Dedifferentiated amniotic fluid mesenchymal stem cell (primary cell): ENCODE measurements around the gene DIP2C.
A peak's percentile ranks its signal among the peaks of the same experiment; 100 is the strongest.
"Not testable (repeated sequence)": the region's sequence is repeated elsewhere in the genome, so short reads cannot be mapped to it uniquely, and the experiment has no call there.

Source experiments
- DNase-seq: peaks from one replicate; pipeline ENCODE4 v3.0.0-alpha.2; 2016; ENCODE audit errors: extremely low spot score

DIP2C gene

DNA sequence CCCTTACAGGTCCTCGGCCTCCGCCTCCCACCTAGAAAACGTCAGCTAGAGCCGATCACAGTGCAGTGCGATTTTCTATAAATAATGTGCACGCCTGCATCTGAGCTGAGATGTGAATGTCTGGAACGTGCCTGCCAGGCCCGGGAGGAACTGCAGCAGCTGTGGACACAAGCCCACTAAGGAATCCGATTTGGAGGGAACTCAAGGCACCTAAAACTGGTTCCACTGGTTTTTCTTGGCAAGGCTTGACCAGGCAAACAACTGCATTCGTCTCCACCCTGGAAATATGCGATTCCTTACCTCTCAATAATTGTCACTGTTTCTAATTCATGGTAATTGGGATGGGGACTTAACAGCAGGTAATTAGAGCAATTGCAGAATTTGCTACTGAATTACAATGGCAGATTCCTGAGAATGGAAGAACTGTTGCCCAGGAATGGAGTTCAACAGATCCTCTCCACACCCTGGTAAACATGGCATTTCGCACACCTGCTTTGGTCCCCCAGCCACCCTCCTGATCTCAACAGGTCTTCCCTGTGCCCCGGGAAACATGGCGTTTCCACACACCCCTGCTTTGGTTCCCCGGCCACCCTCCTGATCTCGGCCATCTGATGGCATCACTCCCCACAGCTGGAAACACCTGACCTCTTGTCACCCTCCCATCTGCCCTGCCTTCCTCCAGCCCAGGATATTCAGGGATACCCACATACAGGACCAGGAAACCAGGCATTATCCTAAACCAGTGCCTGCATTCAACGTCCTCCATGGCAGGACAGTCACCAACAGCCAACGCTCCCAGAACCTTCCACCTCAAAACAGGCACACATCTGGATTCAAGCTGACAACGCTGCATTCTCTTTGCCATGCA lies 76.0 kb downstream of the DIP2C start:
- no peak for DNase-seq

DNA sequence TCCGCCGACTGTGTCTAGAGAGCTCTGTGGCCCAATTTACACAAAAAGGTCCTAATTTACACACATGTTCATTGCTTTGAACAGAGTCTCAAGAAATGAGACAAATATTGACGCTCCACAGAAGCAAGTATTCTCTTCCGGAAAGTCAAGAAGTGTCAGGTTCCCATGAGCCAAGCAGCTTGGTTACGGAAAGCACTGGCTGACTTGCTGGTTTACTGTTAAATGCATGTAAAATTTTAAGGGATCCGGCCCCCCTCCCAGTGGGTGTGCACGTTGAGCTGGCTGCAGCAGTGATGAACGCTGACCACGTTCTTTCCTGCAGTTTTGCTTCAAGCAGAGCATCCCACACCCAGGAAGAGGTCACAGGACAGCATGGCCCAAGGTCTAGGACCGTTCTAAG lies 76.8 kb downstream of the DIP2C start:
- DNase-seq, result no peak

DNA sequence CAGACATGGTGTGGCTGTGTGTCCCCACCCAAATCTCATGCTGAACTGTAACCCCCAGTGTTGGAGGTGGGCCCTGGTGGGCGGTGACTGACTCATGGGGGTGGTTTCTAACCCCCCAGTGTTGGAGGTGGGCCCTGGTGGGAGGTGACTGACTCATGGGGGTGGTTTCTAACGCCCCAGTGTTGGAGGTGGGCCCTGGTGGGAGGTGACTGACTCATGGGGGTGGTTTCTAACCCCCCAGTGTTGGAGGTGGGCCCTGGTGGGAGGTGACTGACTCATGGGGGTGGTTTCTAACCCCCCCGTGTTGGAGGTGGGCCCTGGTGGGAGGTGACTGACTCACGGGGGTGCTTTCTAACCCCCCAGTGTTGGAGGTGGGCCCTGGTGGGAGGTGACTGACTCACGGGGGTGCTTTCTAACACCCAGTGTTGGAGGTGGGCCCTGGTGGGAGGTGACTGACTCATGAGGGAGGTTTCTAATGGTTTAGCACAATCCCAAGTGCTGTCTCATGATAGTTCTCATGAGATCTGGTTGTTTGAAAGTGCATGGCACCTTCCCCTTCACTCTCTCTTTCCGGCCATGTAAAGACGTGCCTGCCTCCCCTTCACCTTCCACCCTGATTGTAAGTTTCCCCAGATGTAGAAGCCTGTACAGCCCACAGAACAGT lies 78.7 kb downstream of the DIP2C start:
- DNase-seq, result not testable (repeated sequence)

DNA sequence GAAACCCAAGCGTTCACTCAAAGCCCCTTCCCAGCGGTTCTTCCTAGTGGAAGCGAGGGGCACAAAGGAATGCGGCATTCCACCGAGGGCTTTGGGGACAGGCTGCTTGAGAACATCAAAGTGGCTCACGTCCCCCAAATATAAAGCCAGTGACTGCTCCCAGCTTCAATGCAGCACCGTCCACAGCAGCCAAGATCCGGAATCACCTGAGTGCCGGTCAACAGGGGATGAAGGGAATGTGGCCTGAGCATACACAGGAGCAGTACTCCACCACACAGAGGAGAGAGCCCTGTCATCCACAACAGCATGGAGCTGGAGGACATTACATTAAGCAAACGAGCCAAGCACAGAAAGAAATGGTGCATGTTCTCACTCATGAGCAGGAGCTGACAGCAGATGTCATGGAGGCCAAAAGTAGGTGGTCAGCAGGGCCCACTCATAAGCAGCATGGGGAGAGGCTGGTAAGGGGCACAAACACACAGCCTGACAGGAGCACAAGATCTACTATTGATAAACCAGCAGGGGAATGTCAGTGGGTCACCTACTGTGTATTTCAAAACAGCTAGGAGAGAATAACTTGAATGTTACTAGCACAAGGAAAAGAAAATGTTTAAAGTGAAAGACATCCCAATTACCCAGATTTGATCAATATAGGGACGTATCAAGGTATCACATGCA lies 79.5 kb downstream of the DIP2C start:
- no peak for DNase-seq

DNA sequence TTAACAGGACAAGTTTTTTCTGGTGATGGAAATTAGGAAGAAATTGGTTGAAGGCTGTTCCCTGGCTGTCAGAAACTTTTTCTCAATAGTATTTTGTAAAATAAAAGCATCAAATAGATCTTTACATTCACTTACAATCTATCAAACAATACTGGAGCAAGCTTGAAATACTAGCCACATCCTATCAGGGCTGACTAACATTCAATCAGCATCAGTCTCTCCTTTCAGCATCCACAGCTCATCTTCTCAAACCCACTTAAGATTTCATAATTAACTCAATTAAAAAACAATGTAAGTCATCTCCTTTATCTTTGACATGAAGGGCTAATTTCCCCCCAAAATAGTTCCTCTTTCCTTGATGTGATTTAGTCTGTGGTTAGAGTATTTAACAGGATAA lies 80.2 kb downstream of the DIP2C start:
- DNase-seq, result no peak

DNA sequence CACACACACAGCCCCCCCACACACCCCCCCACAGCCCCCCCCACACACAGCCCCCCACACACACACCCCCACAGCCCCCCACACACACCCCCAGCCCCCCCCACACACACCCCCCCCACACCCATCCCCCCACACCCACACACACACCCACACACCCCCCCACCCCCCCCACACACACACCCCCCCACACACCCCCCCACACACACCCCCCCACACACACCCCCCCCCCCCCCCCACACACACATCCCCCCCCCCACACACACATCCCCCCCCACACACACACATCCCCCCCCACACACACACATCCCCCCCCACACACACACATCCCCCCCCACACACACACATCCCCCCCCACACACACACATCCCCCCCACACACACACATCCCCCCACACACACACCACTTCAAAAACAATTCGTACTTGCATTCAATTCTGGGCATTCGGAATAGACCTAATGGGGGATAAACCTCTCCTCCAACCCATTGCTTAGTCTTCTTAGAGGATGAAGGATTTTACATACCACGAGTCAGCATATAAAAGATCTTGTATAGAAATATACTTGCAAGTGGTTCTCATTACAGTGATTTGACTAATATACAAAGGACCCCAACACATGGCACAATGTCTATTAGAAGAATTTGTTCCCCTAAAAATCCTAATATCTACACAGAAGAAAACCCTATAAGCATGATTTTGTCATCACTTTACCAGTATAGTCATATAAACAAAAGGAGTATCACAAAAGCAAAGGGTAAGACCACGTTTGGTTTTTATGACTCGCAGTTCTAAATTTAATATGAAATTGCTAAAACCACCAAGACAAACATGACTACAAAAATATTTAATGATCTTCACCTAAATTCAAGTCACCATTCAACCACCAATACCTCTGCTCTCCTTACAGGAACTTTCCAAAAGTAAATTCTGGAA lies 80.9 kb downstream of the DIP2C start:
- DNase-seq, result no peak

DNA sequence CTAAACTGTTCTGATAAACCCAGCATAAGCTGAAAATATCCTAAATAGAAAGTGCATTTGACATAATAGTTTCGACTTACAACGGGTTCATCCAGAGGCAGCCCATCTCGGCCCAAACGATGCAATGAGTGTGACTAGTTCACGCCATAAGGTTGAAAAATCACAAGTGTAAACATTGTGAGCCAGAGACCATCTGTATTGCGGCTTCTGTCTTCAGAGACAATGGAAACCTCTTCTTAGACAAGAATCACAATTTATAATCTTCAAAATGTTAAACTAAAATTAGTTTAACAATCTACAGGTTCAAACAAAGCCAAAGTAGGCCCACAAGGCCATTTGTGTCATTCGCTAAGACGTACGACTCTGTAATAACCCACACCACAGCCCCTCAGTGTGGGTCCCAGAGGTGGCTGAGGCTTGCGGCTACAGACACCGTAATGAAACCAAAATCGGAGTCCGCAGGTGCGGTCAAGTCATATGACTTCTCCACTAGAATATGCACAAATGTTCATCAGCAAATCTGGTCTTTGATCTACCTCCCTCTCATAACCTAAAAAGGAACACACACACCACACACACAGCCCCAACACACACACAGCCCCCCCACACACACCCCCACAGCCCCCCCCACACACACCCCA lies 81.8 kb downstream of the DIP2C start:
- DNase-seq, result no peak

DNA sequence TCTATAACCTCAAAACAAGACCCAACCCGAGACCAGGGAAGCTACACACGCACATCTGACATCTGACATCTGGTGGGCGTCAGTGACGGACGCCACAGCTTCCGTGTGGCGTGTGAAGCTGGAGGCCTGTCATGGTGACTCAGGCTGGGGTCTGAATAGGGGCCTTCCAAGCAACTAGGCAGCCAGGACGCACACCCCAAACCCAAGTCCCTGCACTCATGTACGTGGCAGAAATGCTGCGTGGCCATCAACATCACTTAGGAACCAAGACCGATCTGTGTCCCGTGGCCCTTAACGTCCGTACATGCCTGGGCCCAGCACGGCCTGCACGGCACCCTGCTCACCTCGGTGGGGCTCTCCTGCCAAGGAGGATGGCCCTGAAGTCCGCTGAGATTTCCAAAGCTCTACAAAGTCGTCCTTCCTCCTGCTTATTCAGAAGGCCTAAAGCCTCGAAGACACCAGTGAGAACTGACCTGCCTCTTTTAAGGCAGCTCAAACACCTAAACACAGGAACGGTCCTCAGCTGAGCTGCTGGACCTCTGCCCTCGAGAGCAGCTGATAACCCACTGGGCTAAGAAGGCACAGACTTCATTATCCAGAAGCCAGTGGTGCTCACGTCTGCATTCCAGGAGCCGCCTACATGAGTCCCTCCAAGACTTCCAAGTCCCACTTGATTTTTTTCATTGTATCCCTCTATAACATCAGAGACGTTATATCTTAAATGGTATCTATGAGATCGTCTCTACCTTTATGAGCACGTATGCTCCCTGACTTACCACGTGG lies 82.5 kb downstream of the DIP2C start:
- no peak for DNase-seq

DNA sequence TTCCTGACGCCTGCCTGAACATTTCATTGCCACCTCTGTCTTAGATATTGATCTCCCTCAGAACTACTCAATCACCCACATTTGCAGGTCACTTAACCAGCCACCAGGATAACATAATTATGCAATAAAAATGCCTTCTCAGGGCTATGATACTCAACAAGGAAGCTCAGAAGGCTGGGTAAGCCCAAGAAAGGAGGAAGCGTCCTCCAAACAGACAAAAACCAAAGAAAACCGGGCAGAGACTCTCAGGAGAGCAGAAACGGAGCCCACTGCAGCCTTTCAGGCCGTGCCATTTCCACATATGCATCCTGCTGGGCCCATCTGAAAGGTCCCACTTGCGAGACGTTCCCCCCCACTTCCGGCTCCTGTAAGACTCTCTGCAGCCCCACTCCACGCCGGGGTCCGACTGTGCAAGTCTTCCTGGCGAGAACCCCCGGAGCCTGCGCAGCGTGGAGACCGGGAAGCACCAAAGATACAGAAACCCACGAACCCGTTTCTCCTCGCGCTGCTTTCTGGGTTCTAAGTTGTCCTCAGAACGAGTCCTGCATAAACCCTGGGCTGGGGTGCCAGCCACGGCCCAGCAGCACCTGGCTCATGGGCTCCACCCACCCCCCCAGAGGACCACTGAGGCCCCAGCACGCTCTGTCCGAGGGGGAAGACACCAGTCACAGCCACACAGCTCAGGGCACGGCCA lies 83.7 kb downstream of the DIP2C start:
- DNase-seq, result no peak

DNA sequence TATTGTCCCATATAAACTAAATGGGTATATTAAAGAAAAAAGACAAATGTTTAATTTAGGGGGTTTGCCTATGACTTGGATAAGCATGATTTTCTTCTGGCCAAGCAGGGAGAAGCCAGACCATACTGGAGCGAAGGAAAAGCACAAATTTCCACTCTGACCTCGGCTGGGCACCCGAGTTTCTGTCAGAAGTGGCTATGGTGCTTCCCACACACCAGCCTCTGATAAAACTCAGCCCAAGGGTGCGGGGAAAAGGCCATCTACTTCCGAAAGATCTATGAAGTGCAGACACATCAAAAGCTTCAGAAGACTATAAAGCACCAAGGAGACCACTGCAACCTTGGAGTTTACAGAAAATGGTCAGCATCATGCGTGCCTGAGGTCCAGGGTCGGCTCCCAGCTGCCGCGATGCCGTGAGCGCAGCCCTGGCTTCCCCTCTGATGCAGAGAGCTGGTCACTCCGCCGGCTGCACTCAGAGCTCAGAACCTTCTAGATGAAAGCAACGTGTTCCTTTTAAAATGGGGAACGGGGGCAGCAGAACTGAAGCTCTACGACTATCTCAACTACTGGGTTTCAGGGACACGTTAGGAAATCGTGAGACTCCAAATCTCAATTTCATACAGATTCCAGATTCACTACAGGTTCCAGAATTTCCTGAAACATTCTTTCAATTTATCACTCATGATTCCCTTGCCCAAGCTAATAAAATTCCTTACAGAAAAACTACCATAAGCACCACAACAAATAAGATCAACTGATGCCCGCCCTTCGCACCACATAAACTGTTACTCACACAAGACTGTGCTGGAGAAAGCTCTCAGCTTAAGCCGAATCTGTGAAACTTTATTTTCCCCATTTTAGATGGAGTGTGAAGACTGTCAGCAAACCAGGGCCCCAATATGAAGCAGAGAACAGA lies 84.5 kb downstream of the DIP2C start:
- no peak for DNase-seq

DNA sequence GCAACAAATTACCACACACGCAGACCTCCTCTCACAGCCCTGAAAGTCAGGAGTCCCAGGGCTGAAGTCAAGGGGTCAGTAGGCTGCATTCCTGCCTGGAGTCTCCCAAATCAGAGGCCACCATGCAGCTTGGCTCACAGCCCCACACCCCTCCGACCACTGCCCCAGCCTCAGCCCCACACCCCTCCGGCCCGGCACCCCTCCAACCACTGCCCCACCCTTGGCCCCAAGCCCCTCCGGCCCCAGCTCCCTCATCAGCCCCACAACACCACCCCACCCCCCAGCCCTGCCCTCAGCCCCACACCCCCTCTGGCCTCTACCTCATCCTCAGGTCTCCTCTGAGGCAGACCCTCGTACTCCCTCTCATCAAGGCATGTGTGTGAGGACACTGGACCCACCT lies 85.7 kb downstream of the DIP2C start:
- DNase-seq, result no peak

DNA sequence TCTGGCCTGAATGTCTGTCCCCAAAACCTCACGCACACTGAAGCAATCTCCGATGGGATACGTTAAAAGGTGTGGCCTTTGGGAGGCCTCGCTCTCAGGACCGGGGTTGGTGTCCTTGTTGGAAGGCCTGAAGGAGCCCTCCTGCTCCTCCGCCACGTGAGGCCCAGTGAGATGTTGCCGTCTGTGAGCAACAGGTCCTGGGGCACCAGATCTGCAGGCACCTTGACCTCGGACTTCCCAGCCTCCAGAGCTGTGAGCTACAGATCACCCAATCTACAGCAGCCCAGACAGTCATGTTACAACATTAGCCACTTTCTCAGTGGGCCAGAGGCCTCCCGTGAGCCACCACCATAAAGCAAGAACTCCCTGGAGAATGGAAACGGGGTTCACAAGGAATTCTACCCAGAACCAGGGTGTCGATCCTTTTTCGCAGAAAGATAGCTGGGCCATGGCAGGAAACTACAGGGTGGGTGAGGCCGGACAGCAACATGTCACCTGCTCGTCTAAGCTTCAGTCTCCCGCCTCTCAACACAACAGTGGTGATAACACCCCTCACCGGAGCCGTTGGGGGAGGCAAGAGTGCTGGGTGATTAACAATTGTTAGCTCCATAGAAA lies 87.0 kb downstream of the DIP2C start:
- DNase-seq, result no peak

DNA sequence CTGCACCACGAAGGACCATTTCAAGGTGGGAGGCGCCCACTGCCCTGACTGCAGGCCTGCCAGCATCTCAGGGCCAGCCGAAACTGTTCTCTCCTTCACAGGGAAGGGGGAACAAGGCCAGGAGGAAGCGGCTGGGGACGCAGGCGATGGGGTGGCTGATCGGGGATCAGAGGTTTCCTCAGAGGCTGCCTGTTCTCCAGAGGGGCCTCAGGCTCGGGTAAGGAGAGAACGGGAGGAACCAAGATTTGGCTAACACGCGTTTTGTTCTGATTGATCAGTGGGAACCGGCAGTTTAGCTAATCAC lies 87.9 kb downstream of the DIP2C start:
- DNase-seq, result no peak

DNA sequence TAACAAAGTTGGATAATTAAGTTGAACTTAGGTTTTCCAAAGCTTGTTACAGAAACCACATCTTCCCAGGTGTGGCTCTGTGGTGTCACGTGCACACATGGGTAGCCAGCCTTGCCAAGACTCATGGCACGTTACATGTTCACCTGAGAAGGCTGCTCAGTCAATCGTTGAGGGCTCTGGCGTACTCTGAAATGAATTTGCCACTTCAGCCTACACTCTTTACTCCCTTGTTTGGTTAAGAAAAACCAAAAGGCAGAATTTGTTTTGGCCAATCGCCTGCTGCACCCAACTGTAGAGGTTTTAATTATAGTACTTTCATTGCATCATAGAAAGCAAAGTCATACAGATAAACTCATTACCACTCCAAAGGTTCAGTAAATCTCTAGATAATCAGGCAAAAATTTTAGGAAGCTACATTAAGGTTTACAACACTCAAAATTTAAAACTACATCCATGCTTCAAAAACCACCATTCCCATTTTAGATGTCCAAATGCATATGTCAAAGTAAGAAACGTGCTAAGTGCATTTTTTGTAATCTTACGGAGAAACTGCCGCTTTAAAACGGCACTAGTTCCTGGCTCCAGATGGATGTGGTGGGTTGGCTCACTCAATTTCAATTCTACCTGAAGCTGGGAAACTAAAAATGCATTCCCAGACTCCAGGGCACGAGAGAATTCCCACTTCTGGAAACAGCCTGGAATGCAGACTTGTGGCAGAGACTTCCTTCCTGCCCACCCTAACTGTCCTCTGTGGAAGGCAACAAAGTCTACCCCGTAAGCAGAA lies 88.4 kb downstream of the DIP2C start:
- DNase-seq, result no peak

DNA sequence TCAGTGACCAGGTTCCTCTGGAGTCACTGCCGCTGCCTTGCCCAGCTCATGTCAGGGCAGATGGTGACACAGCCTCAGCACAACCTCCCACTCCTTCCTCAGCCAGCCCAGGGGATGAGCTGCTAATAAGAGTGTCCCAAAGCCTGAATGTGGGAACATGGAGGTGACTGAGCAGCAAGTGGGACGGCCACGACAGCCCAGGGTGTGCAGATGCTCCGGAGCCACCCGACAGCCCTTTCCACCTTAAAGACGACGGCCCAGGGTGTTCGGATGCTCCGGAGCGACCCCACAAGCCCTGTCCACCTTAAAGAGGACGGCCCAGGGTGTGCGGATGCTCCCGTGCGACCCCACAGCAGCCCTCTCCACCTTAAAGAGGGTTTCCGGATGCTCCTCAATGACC lies 89.2 kb downstream of the DIP2C start:
- no peak for DNase-seq

DNA sequence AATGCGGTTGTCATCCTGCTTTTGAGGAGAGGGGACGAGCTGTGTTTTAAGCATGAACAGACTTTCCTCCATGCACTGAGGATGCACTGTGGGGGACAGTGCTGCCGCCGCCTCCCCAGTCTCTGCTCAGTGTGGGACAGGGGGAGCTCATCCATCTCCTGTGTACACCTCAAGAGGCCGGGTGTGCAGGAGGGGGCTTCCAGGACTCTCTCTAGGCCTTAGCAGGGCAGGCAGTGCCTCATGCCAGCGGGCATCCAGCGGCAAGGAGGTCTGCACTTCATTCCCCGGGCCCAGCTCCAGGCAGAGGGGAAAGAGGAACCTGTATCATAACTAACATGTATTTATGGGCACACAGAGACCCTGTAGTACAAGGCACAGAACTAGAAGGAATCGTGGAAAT lies 89.7 kb downstream of the DIP2C start:
- DNase-seq, result no peak

DNA sequence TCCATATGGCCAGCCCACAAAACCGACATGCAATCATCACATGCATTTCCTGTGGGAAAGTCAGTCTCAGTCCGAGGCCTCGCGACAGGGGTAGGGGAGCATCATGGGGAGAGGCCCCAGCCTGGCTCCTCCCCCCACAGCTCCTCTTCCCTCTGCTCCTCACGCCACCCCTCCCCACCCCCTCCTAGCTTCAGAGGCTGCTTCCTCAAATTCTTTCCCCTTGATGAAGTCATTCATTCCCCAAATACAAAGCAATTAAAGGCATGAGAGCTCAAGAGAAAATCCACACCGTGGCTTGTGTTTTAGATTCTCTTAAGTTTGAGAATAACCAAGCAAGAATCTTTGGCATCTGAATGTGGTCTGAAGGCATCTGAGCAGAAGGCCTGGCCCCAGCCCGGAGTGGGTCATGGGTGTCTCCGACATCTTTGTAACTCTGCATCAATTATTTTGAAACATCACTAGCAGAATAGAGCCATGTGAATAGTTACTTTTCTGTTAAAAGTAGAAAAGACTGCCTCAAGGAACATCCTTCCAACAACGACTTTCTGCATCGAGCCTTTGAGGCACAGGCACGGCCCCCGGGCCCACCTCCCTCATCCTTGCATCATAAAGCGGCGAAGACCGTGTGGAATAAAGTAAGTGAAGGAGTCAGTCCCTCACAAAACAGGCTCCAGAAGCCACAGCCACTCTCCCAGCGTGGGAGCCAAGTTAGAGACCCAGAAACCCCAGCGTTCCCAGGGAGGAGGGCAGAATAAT lies 90.9 kb downstream of the DIP2C start:
- peak; percentile 98 for DNase-seq
